ENCODE results near the gene IGF2BP3.

IGF2BP3 gene

DNA sequence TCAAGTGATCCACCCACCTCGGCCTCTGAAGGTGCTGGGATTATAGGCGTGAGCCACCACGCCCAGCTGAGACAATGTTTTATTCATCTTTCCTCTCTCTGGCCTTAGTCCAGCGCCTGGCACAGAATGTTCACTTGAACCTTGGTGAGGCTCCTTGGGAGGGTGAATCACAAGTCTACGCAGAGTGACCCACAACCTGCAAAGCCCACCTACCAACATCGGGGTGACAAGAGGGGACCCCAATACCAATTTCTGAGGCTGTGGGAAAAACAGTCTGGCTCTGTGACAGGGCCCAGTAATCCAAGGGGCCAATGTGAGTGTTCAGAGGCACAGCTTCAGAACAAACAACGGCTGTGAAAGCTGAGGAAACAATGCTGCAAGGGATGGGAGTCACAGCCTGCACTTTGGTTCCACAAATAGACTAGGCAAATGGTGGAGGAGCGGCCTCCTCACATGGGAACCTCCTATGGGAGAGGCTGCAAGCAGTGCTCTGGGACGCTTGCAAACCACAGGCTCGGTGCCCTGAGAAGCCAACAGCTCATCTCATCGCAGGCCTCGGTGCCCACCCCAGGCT, 176.7 kb downstream of the IGF2BP3 start:
- no peak for DNase-seq

DNA sequence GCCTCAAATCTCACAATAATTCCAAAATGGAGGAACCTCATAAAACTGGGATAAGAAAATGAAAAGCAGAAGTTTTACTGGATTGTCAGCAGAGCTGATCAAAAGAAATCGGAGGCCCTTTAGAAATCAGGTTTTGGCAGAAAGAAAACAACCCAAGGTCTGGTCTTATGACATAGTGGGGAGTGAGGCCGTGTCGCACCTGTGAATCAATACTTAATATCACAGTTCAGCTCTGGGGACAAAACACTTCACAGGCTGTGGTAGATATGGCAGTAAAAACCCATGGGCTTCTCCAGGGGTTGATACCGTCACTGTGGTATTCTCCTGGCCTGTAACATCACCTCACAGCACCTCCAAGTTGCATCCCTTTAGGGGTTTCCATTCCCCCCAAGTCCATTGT, 177.7 kb downstream of the IGF2BP3 start:
- DNase-seq: no peak

DNA sequence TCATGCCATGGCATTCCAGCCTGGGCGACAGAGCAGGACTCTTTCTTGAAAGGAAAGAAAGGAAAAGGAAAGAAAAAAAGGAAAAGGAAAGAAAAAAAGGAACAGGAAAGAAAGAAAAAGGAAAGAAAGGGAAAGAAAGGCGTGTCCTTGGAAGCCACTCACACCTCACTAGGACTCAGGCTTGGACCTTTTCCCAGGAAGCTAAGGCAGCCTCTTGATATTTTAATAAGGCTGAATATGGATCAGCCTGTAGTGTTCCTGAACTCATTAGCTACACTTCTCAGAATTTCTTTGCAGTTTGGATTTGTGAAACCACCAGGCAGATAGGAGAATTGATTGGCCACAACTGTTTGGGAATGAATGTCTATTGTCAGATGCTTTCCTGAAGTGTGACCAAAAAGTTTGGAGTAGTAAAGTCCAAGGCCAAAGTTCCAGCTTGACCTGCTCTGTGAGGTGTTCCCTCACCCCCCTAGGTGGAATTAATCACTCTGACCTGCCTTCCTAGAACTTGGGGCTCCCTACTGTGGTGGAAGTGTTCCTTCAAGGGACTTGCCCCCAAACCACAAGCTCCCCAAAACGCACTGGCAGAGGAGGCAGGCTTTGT, 178.2 kb downstream of the IGF2BP3 start:
- no peak for DNase-seq

- no peak for DNase-seq
Measured at GRCh38 chr7:23290993-23291392, 179.3 kb downstream of the IGF2BP3 start.

GRCh38 chr7:23287612-23288011, 182.7 kb downstream of the IGF2BP3 start:
- DNase-seq: no peak

GRCh38 chr7:23285657-23286646, 184.3 kb downstream of the IGF2BP3 start:
- DNase-seq: no peak

DNA sequence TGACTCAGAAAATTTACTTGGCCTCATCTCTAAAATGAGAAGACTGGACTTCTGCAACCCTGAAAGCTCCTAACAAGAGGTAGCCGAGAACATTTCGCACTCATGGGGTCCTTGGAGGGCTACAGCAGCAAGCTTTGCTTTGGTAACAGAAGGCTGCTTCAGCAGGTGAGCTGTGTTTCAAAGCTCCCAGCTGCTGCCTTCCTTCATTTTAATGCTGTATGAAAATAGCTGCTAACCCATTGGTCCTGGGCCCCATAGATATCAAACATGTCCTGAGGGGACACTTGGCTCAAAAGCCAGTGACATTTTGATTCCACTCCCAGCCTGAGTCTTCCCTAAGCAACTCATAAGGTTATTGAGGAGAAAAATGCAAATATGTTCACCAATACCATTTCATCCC, 185.4 kb downstream of the IGF2BP3 start:
- DNase-seq: no peak

GRCh38 chr7:23283086-23283485, 187.2 kb downstream of the IGF2BP3 start:
- no peak for DNase-seq

- DNase-seq: no peak
Measured at GRCh38 chr7:23279819-23280525, 190.3 kb downstream of the IGF2BP3 start.

DNA sequence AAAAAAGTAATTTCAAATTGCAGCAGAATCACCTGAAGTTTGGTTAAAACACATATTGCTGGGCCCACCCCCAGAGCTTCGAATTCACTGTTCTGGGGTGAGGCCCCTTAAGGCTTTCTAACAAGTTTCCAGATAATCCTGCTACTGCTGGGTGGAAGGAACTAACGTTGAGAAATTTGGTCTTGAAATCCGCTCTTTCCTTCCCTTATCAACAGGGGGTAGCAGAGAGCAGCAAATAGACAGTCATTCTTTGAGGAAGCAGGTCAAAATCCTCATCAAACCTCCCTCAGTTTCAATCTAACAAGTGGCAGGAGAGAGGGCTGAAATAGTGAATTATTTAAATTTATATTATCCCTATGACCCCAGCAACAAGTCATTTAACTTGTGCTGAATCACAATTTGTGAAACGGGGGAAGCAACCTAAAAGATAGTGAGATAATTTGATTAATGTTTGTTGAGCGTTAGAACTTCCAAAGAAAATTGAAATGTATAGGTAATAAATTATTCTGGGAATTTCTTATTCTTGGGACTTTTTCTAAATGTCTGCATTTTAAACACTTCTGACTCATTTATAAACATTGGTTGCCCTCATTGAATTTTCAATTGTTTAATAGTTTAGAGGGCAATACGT, 192.8 kb downstream of the IGF2BP3 start:
- no peak for DNase-seq

GRCh38 chr7:23276947-23277346, 193.3 kb downstream of the IGF2BP3 start:
- DNase-seq: no peak

DNA sequence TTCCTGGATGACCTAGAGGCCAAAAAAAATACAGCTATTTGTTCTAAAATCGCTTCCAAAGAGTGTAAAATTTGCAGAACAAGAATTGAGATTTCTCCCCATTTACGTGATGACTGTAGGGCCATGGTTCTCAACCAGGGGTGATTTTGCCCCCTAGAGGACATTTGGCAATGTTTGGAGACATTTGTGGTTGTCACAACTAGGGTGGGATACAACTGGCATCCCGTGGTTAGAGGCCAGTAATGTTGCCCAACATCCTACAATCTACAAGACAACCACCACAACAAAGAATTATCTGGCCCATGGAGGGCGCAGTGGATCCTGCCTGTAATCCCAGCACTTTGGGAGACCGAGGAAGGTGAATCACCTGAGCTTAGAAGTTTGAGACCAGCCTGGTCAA, 193.9 kb downstream of the IGF2BP3 start:
- DNase-seq: no peak

DNA sequence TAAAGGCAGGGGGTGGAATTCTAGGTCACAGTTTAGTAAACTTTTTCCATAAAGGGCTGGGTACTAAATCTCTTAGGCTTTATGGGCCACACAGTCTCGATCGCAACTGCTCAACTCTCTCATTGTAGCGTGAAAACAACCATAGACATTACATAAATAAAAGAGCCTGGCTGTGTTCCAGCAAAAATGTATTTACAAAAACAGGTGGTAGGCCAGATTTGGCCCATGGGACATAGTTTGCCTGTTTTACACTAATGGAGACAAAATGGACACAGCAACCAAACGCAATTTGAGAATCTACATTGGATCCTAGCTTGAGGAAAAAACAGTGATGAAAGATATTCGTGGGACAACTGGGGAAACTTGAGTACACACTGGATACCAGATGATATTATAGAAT, 194.4 kb downstream of the IGF2BP3 start:
- no peak for DNase-seq

DNA sequence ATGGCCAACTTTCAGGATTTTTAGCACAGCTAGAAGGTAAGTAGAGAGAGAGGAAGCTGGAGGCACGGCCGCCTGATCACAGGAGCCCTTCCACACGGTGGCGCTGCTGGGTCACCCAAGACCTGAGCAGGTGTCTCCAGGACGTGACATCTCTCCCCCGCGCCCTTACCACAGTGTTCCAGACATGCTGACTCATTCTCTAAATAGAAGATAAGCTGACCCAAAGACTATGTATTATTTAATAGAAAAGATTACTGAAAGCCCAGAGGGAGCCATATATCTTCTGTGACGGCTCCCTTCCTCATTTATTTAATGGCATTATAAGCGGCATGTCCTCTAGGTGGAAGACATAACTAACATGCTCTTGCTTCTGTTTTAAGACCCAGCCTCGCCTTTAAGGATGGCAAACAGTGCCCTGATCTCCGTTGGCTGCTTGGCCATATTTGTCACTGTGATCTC, 197.1 kb downstream of the IGF2BP3 start:
- peak; percentile 79 for DNase-seq

GRCh38 chr7:23272275-23272674, 198.0 kb downstream of the IGF2BP3 start:
- DNase-seq: no peak

DNA sequence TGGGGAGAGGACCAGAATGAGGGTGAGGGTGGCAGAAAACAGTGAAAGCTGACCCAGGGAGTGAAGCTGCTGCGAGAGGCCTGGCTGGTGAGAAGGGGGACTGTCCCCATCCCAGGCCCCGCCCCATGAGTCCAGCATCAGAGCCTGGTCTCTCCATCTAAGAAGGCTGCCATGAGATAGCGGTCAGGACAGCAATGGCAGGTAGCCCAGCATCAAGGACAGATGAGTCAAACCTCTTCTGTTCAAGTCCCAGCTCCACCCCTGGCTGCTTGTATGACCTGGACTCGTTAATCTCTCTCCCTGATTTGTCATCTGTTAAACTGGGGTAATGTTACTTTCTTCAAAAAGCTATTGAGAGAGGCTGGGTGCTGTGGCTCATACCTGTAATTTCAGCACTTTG, 201.5 kb downstream of the IGF2BP3 start:
- no peak for DNase-seq

DNA sequence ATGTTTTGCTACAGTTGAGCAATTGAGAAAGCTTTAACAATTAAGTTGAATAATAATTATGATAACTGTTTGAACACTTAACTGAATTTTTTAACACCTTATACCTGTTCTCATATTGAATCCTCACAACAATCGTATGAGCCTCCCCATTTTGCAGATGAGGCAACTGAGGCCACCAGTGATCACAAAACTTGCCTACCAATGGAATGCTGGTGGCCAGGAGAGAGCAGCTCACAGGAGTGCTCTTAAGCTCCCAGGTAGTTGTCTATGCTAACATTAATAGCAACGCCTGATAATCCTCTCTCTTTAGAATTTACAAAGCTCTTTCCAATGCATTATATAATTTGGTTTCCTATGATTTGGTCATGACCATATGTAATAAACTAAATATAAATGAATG, 202.1 kb downstream of the IGF2BP3 start:
- no peak for DNase-seq

- DNase-seq: no peak
Measured at GRCh38 chr7:23267357-23267756, 202.9 kb downstream of the IGF2BP3 start.

DNA sequence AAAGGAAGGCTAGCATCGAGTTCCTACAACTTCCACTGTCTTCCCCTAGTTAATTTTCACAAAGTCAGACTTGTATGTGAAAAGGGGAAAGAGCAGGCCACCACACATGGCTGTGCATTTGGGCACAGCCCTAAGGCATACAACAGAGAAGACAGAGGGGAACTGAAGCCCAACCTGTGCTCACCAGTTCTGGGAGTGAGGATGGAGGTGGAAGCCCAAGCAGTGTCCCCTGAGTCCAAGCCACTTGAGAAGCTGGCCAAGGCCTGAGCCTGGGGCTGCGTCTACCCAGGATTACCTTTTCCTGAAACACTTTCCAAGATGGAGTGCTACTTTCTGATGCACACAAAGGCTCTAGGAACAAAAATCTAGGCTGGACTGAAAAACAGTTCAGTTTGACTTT, 203.4 kb downstream of the IGF2BP3 start:
- DNase-seq: no peak

DNA sequence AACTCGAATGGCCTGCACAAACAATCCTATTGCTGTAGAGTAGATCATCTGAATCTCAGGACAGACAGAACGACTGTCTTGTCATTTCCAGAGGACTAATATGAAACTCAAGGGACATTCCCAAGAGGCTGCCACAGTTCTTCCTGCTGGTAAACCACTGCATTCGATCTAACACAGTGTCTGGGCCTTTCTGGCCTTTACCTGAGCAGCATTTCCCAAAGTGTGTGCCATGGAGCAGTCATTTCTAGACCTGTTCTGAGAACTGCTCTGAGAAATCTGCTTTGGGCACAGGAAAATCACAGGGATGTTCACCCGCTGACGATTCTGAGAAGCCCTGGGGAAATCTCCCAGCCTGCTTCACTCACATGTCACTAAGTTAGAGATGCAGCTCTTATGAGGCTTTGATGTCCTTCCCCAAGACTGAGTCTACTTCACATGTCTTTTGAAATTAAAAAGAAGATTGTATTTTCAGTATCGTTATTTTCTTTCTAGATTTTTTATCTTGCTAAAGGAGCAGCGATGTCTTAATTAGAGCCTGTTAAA, 205.3 kb downstream of the IGF2BP3 start:
- DNase-seq: no peak

GRCh38 chr7:23261843-23262452, 208.3 kb downstream of the IGF2BP3 start:
- DNase-seq: peak; percentile 21

- no peak for DNase-seq
Measured at GRCh38 chr7:23260371-23260770, 209.9 kb downstream of the IGF2BP3 start.

Measured in activated effector memory CD4-positive, alpha-beta T cell treated with Interleukin-2 at 50 U/mL for 16 hours (primary cell).